Measurements from ENCODE around the gene ABLIM3. TPM values are rescaled to one million over a fixed set of nuclear protein-coding genes. Genes with fewer than 3 reads are reported as not detected.
A peak's percentile ranks its signal among the peaks of the same experiment; 100 is the strongest.

ABLIM3 gene
- total RNA-seq, 1 donor: 24.9 TPM

DNA sequence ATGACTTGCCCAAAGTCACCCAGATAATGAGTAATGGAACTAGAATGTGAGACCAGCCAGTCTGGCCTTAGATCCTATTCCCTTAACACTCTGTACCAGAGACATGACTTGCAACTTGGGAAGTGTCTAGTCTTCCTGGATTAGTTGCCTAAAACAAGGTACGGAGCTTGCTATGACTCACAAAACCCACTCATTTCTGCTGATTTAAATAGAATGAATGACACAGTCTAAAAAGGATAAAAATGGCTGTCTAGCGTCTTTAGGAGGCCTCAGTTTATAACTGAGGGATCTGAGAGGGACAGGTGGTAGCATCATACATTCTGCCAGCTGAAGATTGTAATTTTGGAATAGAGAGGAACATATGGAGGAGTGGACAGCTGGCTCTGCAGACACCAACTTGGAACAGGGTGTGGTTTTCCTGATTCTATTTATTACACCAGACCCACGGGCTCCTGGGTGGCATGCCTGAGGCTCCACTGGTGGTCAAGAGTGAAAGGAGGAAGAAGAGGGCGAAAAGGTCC, 62.7 kb downstream of the ABLIM3 start:
- TF ChIP-seq CTCF (IDR thresholded peaks at IDR 0.05; ENCODE audit: insufficient read depth, low read length): no peak
- no peak overlapping the region for H3K4me3 ChIP-seq (ENCODE audit: low read depth, low read length)
- DNase-seq (ENCODE audit: low read depth): peak; percentile 39

DNA sequence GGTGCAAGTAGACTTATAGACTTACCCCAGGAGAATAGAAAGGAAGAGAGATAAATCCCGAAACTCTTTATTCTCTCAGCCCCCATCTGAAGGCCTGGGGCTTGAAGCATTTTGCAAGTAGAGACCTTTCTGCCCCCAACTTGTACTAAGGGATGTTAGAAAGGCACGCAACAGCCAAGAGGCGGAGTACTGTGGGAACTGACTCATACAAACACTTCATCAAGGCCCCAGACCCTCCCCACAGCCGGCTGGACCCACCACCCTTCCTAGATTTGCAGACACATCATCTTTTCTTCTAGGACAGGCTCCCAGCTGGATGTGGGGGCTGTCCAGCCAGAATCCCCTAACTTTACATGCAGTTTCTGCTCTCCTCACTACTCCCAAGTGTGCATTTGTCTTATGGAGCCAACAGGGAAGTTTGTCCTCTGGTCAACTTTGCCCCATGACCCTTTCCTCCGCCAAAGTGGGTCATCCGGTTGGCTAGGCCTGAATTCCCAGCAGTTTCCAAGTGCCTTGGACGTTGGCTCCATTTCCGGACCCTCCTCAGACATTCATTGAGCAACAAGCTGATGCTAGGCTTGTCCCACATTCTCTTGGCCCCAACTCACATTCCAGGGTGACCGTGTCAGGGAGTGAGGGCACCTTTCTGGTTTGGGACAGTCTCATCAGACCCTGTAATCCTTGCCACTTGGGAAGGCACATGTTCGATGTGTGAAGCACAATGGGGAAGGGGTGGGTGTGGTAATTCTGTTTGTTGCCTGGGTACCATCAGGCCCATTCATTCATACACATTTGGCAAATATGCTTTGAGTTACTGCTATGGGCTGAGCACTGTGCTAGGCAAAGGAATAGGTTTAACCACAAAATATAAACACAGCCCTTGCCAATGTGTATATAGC, 64.6 kb downstream of the ABLIM3 start:
- H3K4me3 ChIP-seq (ENCODE audit: low read depth, low read length): no peak overlapping the region
- DNase-seq (ENCODE audit: low read depth): peak; percentile 75
- TF ChIP-seq CTCF (IDR thresholded peaks at IDR 0.05; ENCODE audit: insufficient read depth, low read length): no peak

GRCh38 chr5:149206524-149207141, 65.3 kb downstream of the ABLIM3 start:
- no peak for DNase-seq (ENCODE audit: low read depth)
- no peak for TF ChIP-seq CTCF (IDR thresholded peaks at IDR 0.05; ENCODE audit: insufficient read depth, low read length)

DNA sequence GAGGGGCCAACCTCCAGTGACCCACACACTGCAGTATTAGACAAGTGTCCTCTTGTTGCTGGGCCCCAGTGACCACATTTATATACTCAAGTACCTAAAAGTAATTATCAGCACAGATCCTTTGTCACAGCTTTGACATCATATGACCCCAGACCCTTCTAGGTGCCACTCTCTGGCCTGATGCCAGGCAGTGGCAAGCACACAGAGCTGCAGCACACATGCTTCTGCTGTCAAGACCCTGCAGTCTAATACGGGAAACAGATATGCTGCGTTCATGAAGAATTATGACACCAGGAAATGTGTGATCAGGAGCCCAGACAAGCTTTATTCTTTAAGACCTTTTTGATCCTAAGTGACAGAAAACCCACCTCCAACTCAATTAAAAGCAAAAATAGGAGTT, 66.5 kb downstream of the ABLIM3 start:
- DNase-seq (ENCODE audit: low read depth): no peak
- no peak overlapping the region for H3K4me3 ChIP-seq (ENCODE audit: low read depth, low read length)
- TF ChIP-seq CTCF (IDR thresholded peaks at IDR 0.05; ENCODE audit: insufficient read depth, low read length): no peak

More at GRCh38 chr5:149206524-149207141, 65.3 kb downstream of the ABLIM3 start:
- no peak overlapping the region for H3K4me3 ChIP-seq (ENCODE audit: low read depth, low read length)

DNA sequence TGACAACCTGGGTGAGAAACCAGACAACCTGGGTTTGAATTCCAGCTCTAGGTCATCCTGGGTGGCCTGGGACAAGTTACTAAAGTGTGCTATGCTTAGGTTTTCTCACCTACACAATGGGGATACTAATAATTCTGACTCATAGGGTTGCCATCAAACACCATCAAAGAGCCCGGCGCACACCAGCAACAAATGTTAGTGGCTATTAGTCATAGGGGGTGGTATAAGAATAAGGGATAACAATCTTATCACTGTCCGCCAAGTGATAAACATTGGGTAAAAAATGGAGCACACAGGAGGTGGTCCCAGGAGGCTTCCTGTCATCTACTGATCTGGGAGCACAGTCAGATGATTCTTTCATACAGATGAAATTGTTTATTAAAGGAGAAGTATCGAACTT, 68.9 kb downstream of the ABLIM3 start:
- H3K4me3 ChIP-seq (ENCODE audit: low read depth, low read length): no peak overlapping the region
- TF ChIP-seq CTCF (IDR thresholded peaks at IDR 0.05; ENCODE audit: insufficient read depth, low read length): no peak
- DNase-seq (ENCODE audit: low read depth): peak; percentile 66

DNA sequence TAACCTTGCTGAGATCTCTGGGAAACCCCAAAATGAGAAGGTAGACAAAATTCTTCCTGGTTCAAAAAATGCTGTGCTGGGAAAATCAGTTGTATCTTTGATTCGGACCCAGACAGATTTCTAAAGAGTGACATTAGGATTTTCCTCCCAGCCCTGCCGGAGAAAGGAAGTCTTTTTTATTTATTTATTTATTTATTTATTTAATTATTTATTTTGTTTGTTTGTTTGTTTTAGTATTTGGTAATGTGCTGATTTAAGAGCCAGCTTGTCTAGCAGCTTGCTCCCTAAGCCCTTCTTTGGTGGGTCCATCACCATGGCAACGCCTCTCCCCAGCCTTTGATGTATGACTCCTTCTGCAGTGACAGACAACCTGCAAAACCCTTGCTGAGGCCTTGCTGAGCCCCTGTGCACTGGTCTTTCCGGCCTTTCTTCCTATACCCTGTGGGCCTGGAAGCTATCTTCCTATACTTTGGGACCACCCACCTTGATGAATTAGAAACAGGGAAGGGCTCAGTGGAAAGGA, 69.7 kb downstream of the ABLIM3 start:
- H3K4me3 ChIP-seq (ENCODE audit: low read depth, low read length): no peak overlapping the region
- DNase-seq (ENCODE audit: low read depth): no peak
- TF ChIP-seq CTCF (IDR thresholded peaks at IDR 0.05; ENCODE audit: insufficient read depth, low read length): no peak
